Smooth muscle cell of the coronary artery (primary cell): ENCODE results near the gene DEPDC4. TPM values are rescaled to one million over a fixed set of nuclear protein-coding genes. Genes with fewer than 3 reads are reported as not detected.

ENCODE experiments used
- total RNA-seq: library from RNA; depleted of rRNA; stranded (reverse); fragments of >200 nt; gene quantifications from 2 replicates; pipeline ENCODE4 v1.2.3, GENCODE V29; 2014; ENCODE audit warnings: low replicate concordance

DEPDC4 gene
- total RNA-seq = 1.1 and 1.2 TPM in 2 replicates

DNA sequence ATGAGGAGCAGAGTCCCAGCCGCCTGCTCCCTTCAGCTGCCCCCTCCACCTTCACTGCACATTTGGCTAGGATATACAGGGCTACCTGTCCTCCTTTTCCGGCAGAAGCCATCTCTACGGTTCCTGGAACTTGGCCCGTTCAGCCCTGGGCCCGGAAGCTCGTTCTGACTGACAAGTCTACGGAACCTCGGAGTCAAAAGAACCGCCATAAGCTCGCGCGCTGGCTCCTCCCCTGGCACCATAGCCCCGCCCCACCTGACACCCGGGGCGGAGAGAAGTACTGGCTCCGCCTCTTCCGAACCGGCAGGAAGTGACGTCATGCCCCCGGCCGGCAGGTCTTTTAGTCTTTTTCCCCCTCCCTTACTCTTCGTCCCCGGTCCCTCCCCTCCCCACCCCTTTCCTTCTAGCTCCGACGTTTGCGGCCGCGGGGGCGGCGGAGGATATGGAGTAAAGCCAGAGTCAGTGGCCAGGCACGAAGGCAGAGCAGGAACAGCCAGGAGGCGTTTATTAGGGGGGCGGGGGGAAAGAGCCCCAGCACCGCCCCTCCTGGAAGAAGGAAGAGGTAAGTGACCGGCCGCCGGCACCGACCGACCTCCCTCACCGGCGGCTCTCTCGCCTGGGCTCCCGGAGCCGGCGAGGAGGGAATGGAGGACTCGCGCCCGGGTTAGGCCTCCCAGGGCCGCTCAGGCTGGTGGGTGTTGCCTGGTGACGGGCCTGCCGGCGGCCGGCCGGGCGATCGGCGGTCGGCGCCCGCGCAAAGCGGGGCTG lies at the start of gene DEPDC4, which contains the start of gene SCYL2:
Gene DEPDC4 (minus strand): TSS at position 245 of the 768 bp plus-strand sequence. CDS start 3 bp downstream, at position 242.
Gene SCYL2 (plus strand): TSS at position 343 of the 768 bp plus-strand sequence. CDS start 15,794 bp downstream, outside the sequence.

DNA sequence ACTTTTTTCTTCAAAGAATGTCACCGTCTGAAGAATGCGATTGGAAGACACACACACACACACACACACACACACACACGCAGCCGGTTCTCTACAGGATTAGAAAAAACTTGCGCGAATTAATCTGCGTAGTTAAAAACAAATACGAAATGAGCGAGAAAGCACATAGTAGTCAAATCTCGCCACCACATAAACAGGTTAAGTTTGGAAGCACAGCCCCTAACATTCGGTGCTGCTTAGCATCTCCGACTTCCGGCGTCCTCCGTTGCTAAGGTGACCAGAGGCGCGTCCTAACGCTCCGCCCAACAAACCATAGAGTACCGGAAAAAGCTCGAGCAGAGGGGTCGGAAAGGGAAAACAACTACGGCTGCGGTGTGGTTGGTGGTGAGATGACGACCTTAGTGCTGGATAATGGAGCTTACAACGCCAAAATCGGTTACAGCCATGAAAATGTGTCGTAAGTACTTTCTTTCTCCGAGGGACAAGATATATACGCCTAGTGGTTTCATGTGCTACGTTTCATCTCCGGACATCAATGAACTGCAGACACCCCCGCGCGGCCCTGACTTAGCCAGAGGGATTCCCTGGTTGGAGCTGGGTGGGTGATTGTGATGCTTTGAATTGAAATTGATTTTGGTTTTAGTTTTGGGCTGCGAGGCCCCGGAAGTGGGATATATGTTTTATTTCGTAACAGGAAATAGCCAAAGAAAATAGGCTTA lies 66.3 kb downstream of the DEPDC4 start, which contains the start of gene ACTR6:
Gene ACTR6 (plus strand): TSS at position 353 of the 719 bp plus-strand sequence. CDS start 37 bp downstream, at position 390.

Other genes with a start within 250 kb of the DEPDC4 start
- 18.0 and 25.6 TPM in 2 replicates for gene BLTP3B, start 124.2 kb downstream of the DEPDC4 start, total RNA-seq
- gene ACTR6, start 66.3 kb downstream of the DEPDC4 start, total RNA-seq = 9.0 and 9.4 TPM in 2 replicates
- 12.3 and 27.2 TPM in 2 replicates for gene SCYL2, start 98 bp upstream of the DEPDC4 start, total RNA-seq
- gene SLC17A8, start 90.0 kb upstream of the DEPDC4 start, total RNA-seq = not detected in 2 replicates
- not detected in 2 replicates for gene NR1H4, start 206.8 kb upstream of the DEPDC4 start, total RNA-seq